ENCODE data around the gene HDAC8. TPM values are rescaled to one million over a fixed set of nuclear protein-coding genes. Genes with fewer than 3 reads are reported as not detected.
"Not testable (repeated sequence)": the region's sequence is repeated elsewhere in the genome, so short reads cannot be mapped to it uniquely, and the experiment has no call there.

HDAC8 gene
- total RNA-seq, 4 donors from 2014 or later, result 28.7 to 33.9 (median 30.0) TPM

DNA sequence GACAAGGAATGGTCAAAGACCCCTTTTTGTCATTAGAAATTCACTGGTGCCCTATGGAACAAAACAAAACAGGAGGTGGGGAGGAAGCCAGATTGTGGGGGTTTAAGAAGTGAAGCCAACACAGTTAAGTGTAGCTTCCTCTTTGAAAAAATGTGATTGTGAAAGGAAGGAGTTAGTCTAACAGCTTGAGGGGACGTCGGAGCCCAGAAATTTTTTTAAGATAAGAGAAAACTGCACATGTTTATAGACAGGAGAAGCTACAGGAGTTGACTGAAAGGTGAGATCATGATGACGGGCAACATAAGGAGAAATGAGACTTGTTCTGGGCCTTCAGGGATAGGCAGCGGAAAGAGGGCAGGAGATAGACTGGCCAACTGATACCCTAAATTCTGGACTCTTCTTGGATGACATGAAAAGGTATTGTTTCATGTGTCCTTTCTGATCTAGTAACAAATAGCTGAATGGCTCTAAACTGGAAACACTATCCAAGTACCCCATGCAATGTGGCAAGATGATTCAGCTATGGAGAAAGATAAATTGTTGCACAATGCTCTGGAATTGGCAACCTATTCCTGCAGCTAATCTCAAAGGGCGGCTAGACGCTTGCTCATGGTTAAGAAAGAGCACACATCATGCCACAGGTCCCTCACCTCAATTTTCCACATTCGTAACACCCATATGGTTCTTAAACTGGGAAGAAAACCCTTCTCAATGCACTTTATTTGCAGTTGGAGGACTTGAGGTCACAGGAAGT, 3.7 kb upstream of the HDAC8 start:
- Histone ChIP-seq H3K4me3 (no peak overlapping the region), H3K27ac (no peak overlapping the region), H3K27me3 (peaks cover 0 to 4% of the 10 kb centered on the region in 2 donors), H3K9me3 (no peaks in the 10 kb centered on the region), H3K4me1 (peaks cover 0 to 5% (median 0%) of the 10 kb centered on the region in 4 donors), H3K36me3 (no peaks in the 10 kb centered on the region)
- TF ChIP-seq POLR2A (IDR thresholded peaks at IDR 0.05) (no peak), EP300 (IDR thresholded peaks at IDR 0.05) (no peak)
- TF ChIP-seq, protein P1, sequence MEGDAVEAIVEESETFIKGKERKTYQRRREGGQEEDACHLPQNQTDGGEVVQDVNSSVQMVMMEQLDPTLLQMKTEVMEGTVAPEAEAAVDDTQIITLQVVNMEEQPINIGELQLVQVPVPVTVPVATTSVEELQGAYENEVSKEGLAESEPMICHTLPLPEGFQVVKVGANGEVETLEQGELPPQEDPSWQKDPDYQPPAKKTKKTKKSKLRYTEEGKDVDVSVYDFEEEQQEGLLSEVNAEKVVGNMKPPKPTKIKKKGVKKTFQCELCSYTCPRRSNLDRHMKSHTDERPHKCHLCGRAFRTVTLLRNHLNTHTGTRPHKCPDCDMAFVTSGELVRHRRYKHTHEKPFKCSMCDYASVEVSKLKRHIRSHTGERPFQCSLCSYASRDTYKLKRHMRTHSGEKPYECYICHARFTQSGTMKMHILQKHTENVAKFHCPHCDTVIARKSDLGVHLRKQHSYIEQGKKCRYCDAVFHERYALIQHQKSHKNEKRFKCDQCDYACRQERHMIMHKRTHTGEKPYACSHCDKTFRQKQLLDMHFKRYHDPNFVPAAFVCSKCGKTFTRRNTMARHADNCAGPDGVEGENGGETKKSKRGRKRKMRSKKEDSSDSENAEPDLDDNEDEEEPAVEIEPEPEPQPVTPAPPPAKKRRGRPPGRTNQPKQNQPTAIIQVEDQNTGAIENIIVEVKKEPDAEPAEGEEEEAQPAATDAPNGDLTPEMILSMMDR (IDR thresholded peaks at IDR 0.05), result no peak
- peak in 1 of 2 donors; percentile 4 for DNase-seq (ENCODE audit: low spot score in 2 of 2)
- 73 to 86% methylated on average over 7 of the region's 7 CpGs for WGBS, 2 donors

GRCh38 chrX:72573158-72573511, 492 bp upstream of the HDAC8 start:
- Histone ChIP-seq H3K36me3 (peaks cover 0 to 2% (median 0%) of the 10 kb centered on the region in 3 donors), H3K27ac (peak overlapping the region in 1 of 4 donors; percentile 87), H3K27me3 (peaks cover 0 to 8% of the 10 kb centered on the region in 2 donors), H3K4me3 (peak overlapping the region; percentile 34 to 63 (median 57)), H3K9me3 (no peaks in the 10 kb centered on the region), H3K4me1 (peaks cover 0 to 5% (median 0%) of the 10 kb centered on the region in 4 donors)
- 1 to 20% methylated on average over 7 of the region's 7 CpGs for whole genome bisulfite sequencing, 2 donors
- TF ChIP-seq, protein P1 (IDR thresholded peaks at IDR 0.05), result peak in 1 of 5 experiments; percentile 1
- TF ChIP-seq POLR2A (IDR thresholded peaks at IDR 0.05), result no peak
- no peak for DNase-seq (ENCODE audit: low spot score in 2 of 2)

- Histone ChIP-seq H3K27me3 (peaks cover 0 to 4% of the 10 kb centered on the region in 2 donors), H3K4me3 (no peak overlapping the region), H3K9me3 (no peaks in the 10 kb centered on the region), H3K36me3 (peaks cover 0 to 31% (median 0%) of the 10 kb centered on the region in 3 donors), H3K4me1 (peaks cover 0 to 5% (median 0%) of the 10 kb centered on the region in 4 donors), H3K27ac (no peak overlapping the region)
- 32 to 65% methylated on average over 2 of the region's 2 CpGs for WGBS, 2 donors
- TF ChIP-seq EP300 (IDR thresholded peaks at IDR 0.05), result no peak
- TF ChIP-seq POLR2A (IDR thresholded peaks at IDR 0.05), result no peak
- TF ChIP-seq, protein P1 (IDR thresholded peaks at IDR 0.05), result no peak
- no peak for DNase-seq (ENCODE audit: low spot score in 2 of 2)
Observed at GRCh38 chrX:72569786-72570185, 2.9 kb downstream of the HDAC8 start.

GRCh38 chrX:72568406-72569092, 4.1 kb downstream of the HDAC8 start:
- H3K4me3 ChIP-seq, result no peak overlapping the region
- WGBS, 2 donors, result 63 to 66% methylated on average over 6 of the region's 6 CpGs
- DNase-seq (ENCODE audit: low spot score in 2 of 2), result no peak
- H3K27me3 ChIP-seq, result peaks cover 0 to 4% of the 10 kb centered on the region in 2 donors
- H3K36me3 ChIP-seq, result peaks cover 0 to 36% (median 0%) of the 10 kb centered on the region in 3 donors
- no peak for TF ChIP-seq EP300 (IDR thresholded peaks at IDR 0.05)
- TF ChIP-seq, protein P1 (IDR thresholded peaks at IDR 0.05), result no peak
- TF ChIP-seq POLR2A (IDR thresholded peaks at IDR 0.05), result no peak
- peaks cover 0 to 5% (median 0%) of the 10 kb centered on the region in 4 donors for H3K4me1 ChIP-seq
- H3K27ac ChIP-seq, result no peak overlapping the region
- H3K9me3 ChIP-seq, result no peaks in the 10 kb centered on the region

DNA sequence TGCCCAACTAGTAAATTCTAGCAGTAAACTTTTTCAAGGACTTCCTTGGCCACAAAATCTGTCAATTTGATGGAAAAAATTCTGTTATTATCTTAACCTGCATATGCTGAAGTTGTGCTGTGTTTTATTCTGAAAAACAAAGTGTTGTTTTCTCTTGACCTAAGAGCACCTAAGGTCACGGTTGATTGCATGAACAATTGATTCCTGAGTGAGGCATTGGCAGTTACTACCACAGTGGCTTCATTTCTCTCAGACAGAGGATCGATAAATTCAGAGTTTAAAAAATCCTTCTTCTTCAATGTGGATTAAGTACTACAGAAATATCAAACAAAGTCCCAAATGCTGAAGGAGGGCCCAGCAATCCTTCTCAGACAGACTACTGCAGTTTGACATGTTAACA, 6.2 kb downstream of the HDAC8 start:
- Histone ChIP-seq H3K4me1 (no peaks in the 10 kb centered on the region), H3K36me3 (peaks cover 0 to 36% (median 0%) of the 10 kb centered on the region in 3 donors), H3K27ac (no peak overlapping the region), H3K9me3 (no peaks in the 10 kb centered on the region), H3K27me3 (peaks cover 0 to 4% of the 10 kb centered on the region in 2 donors), H3K4me3 (no peak overlapping the region)
- TF ChIP-seq POLR2A (IDR thresholded peaks at IDR 0.05) (no peak), EP300 (IDR thresholded peaks at IDR 0.05) (no peak)
- TF ChIP-seq, protein P1 (IDR thresholded peaks at IDR 0.05), result no peak
- no peak for DNase-seq (ENCODE audit: low spot score in 2 of 2)
- 76 to 83% methylated on average over 2 of the region's 2 CpGs for WGBS, 2 donors

GRCh38 chrX:72559655-72560054, 13.0 kb downstream of the HDAC8 start:
- DNase-seq (ENCODE audit: low spot score in 2 of 2); H3K27ac ChIP-seq; H3K4me3 ChIP-seq; H3K36me3 ChIP-seq; H3K27me3 ChIP-seq; H3K9me3 ChIP-seq; H3K4me1 ChIP-seq: not testable (repeated sequence)
- 95 to 96% methylated on average over 4 to 28 of the region's 28 CpGs for WGBS, 2 donors

Measured in tibial nerve (tissue), 4 donors.